Suprapubic skin (tissue), 4 donors: ENCODE data around the gene COX18. TPM values are rescaled to one million over a fixed set of nuclear protein-coding genes. Genes with fewer than 3 reads are reported as not detected.

Experiments
- DNase-seq, 2 donors: peaks; one replicate each; pipeline ENCODE4 v3.0.0-alpha.2; 2019; ENCODE audit warnings: low spot score in 2 of 2
- H3K27ac ChIP-seq: fragments of 200-600 bp; sonication (generic); one replicate; pipeline ENCODE4 v1.5.1; 2019
- H3K27me3 ChIP-seq: fragments of 200-600 bp; sonication (generic); one replicate; pipeline ENCODE4 v1.5.1; 2019
- H3K36me3 ChIP-seq: fragments of 200-600 bp; sonication (generic); one replicate; pipeline ENCODE4 v1.5.1; 2019
- H3K4me1 ChIP-seq: fragments of 200-600 bp; sonication (generic); one replicate; pipeline ENCODE4 v1.5.1; 2019
- H3K4me3 ChIP-seq: fragments of 200-600 bp; sonication (generic); one replicate; pipeline ENCODE4 v1.5.1; 2019; ENCODE audit warnings: mild to moderate bottlenecking
- H3K9me3 ChIP-seq: fragments of 200-600 bp; sonication (generic); one replicate; pipeline ENCODE4 v1.5.1; 2019
- CTCF ChIP-seq, 2 donors: fragments of 200-600 bp in 1 of 2; fragments of 450-650 bp in 1 of 2; sonication (generic) in 1 of 2; IDR thresholded peaks; one replicate each; pipeline ENCODE4 v1.5.1; 2016 to 2019; ENCODE audit warnings: antibody characterized with exemption in 2 of 2, mild to moderate bottlenecking in 1 of 2, moderate library complexity in 1 of 2
- EP300 ChIP-seq: sonication (generic); formaldehyde crosslinking; IDR thresholded peaks from one replicate; pipeline ENCODE4 v1.6.1; 2017; ENCODE audit warnings: antibody characterized with exemption
- POLR2A ChIP-seq, 2 donors: fragments of 450-650 bp; IDR thresholded peaks; one replicate each; pipeline ENCODE4 v1.6.1; 2017; ENCODE audit warnings: antibody characterized with exemption in 2 of 2, mild to moderate bottlenecking in 2 of 2, moderate library complexity in 2 of 2
- POLR2AphosphoS5 ChIP-seq, 3 donors: sonication (generic); formaldehyde crosslinking; IDR thresholded peaks; one replicate each; pipeline ENCODE4 v1.6.1; 2017; ENCODE audit warnings: antibody characterized with exemption in 3 of 3
- WGBS: methylation state at CpG from one replicate; pipeline ENCODE4 v1.1.5; 2018; 5-methylcytosine and 5-hydroxymethylcytosine counted together
- total RNA-seq, 4 donors: library from RNA; depleted of rRNA; stranded (reverse); fragments of >200 nt; gene quantifications; one replicate each; pipeline ENCODE4 v1.1.0, GENCODE V29; 2016

COX18 gene
- total RNA-seq, 4 donors from 2014 or later, result 11.2 to 20.7 (median 13.9) TPM

- Histone ChIP-seq H3K4me3 (no peak overlapping the region), H3K27me3 (no peaks in the 10 kb centered on the region), H3K9me3 (no peaks in the 10 kb centered on the region), H3K27ac (no peak overlapping the region), H3K4me1 (no peaks in the 10 kb centered on the region), H3K36me3 (peaks cover 59% of the 10 kb centered on the region)
- WGBS, result 82% methylated on average over 2 of the region's 2 CpGs
- TF ChIP-seq EP300, result no peak
- no peak for TF ChIP-seq POLR2A (IDR thresholded peaks at IDR 0.05)
- TF ChIP-seq POLR2AphosphoS5 (IDR thresholded peaks at IDR 0.05), result no peak
- TF ChIP-seq CTCF (IDR thresholded peaks at IDR 0.05), result no peak
- DNase-seq, result no peak
These were observed 15.5 kb downstream of the COX18 start for GRCh38 chr4:73053974-73054480.

- Histone ChIP-seq H3K4me1 (no peaks in the 10 kb centered on the region), H3K4me3 (no peak overlapping the region), H3K9me3 (no peaks in the 10 kb centered on the region), H3K36me3 (peaks cover 50% of the 10 kb centered on the region), H3K27me3 (no peaks in the 10 kb centered on the region), H3K27ac (no peak overlapping the region)
- TF ChIP-seq EP300 (no peak), POLR2A (IDR thresholded peaks at IDR 0.05) (no peak), CTCF (IDR thresholded peaks at IDR 0.05) (no peak), POLR2AphosphoS5 (IDR thresholded peaks at IDR 0.05) (no peak)
- no peak for DNase-seq
- WGBS, result 80% methylated on average over 5 of the region's 5 CpGs
These were observed 16.4 kb downstream of the COX18 start for GRCh38 chr4:73053076-73053475.

- Histone ChIP-seq H3K36me3 (peaks cover 35% of the 10 kb centered on the region), H3K4me1 (no peaks in the 10 kb centered on the region), H3K4me3 (no peak overlapping the region), H3K9me3 (no peaks in the 10 kb centered on the region), H3K27ac (no peak overlapping the region), H3K27me3 (no peaks in the 10 kb centered on the region)
- 97% methylated on average over 1 of the region's 1 CpG for WGBS
- DNase-seq, result no peak
- no peak for TF ChIP-seq POLR2A (IDR thresholded peaks at IDR 0.05)
- TF ChIP-seq POLR2AphosphoS5 (IDR thresholded peaks at IDR 0.05), result no peak
These were observed 17.9 kb downstream of the COX18 start for GRCh38 chr4:73051625-73052024.

- Histone ChIP-seq H3K27me3 (no peaks in the 10 kb centered on the region), H3K27ac (no peak overlapping the region), H3K4me1 (no peaks in the 10 kb centered on the region), H3K36me3 (no peaks in the 10 kb centered on the region), H3K9me3 (peaks cover 6% of the 10 kb centered on the region), H3K4me3 (no peak overlapping the region)
- TF ChIP-seq EP300 (no peak), POLR2AphosphoS5 (IDR thresholded peaks at IDR 0.05) (no peak), CTCF (IDR thresholded peaks at IDR 0.05) (no peak), POLR2A (IDR thresholded peaks at IDR 0.05) (no peak)
- WGBS, result 86% methylated on average over 7 of the region's 7 CpGs
- no peak for DNase-seq
These were observed 23.6 kb downstream of the COX18 start for GRCh38 chr4:73045879-73046278.

- H3K27ac ChIP-seq, result no peak overlapping the region
- no peaks in the 10 kb centered on the region for H3K27me3 ChIP-seq
- no peak overlapping the region for H3K4me3 ChIP-seq
- H3K36me3 ChIP-seq, result no peaks in the 10 kb centered on the region
- 94% methylated on average over 4 of the region's 4 CpGs for WGBS
- H3K9me3 ChIP-seq, result peaks cover 9% of the 10 kb centered on the region
- no peak for TF ChIP-seq CTCF (IDR thresholded peaks at IDR 0.05)
- TF ChIP-seq POLR2A (IDR thresholded peaks at IDR 0.05), result no peak
- no peak for TF ChIP-seq EP300
- no peak for TF ChIP-seq POLR2AphosphoS5 (IDR thresholded peaks at IDR 0.05)
- no peak for DNase-seq
- H3K4me1 ChIP-seq, result no peaks in the 10 kb centered on the region
These were observed 32.5 kb downstream of the COX18 start for GRCh38 chr4:73037057-73037456.

GRCh38 chr4:73036123-73036522 is 33.4 kb downstream of the COX18 start:
- no peak overlapping the region for H3K4me3 ChIP-seq
- DNase-seq, result no peak
- H3K4me1 ChIP-seq, result no peaks in the 10 kb centered on the region
- no peaks in the 10 kb centered on the region for H3K36me3 ChIP-seq
- H3K9me3 ChIP-seq, result peaks cover 3% of the 10 kb centered on the region
- H3K27me3 ChIP-seq, result no peaks in the 10 kb centered on the region
- WGBS, result 79% methylated on average over 1 of the region's 1 CpG
- TF ChIP-seq EP300 (no peak), CTCF (IDR thresholded peaks at IDR 0.05) (no peak), POLR2AphosphoS5 (IDR thresholded peaks at IDR 0.05) (no peak), POLR2A (IDR thresholded peaks at IDR 0.05) (no peak)
- H3K27ac ChIP-seq, result no peak overlapping the region
